Inferior parietal cortex (tissue), 1 donor: ENCODE results near the gene CACNA2D4.

Experiments used
- DNase-seq: peaks from one replicate; pipeline ENCODE4 v3.0.0-alpha.2; 2016; ENCODE audit errors: extremely low spot score

The CACNA2D4 gene

GRCh38 chr12:1815814-1816729 lies 102.4 kb downstream of the CACNA2D4 start:
- no peak for DNase-seq

GRCh38 chr12:1815108-1815507 lies 103.3 kb downstream of the CACNA2D4 start:
- no peak for DNase-seq

GRCh38 chr12:1814266-1814665 lies 104.2 kb downstream of the CACNA2D4 start:
- no peak for DNase-seq

DNA sequence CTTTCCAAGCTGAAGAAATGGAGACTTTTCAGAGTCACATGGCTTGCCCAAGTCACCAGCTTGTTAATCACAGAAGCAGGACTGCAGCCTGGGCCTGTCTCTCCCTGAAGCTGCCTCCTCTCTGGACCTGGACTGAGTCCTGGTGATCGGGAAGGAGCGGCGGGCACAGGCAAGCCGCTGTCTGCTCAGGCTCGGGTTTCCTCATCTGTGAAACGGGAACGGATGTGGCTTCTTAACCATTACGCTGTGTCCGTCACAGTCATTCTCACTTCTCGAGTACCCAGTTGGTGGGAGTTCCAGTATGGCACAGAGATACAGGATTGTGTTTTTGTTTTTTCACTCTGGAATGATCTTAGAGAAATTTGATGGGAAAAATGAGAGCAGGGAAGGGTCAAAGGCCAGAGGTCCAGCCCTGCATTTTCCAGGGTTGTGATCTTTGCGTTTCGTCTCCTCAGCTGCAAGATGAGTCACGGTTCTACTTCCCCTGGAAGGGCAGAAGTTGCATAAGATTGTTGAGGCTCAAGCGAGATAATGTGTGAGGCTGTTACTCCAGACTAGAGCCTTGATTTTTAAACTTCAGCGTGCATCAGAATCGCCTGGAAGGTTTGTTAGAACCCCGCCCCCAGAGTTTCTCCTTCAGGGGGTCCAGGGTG lies 105.7 kb downstream of the CACNA2D4 start:
- DNase-seq = no peak

- DNase-seq = no peak
These were observed 106.5 kb downstream of the CACNA2D4 start for GRCh38 chr12:1811948-1812291.

GRCh38 chr12:1811281-1811947 lies 107.0 kb downstream of the CACNA2D4 start:
- DNase-seq = no peak

DNA sequence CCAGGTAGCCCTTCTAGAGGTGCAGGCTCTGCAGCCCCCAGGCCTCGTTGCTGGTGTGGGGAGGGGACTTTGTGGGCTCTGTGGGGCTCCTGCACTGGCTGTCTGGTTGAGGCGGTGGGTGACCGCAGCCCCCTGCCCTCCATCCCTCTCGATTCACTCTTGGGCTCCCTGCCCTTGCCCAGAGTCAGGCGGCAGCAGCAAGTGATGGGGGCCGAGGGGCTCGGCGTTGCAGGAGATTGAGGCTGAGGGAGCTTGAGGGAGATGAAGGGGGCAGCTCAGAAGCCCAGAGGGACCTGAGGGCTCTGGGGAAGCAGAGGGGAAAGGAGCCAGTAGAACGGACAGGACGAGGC lies 107.5 kb downstream of the CACNA2D4 start:
- DNase-seq = no peak

DNA sequence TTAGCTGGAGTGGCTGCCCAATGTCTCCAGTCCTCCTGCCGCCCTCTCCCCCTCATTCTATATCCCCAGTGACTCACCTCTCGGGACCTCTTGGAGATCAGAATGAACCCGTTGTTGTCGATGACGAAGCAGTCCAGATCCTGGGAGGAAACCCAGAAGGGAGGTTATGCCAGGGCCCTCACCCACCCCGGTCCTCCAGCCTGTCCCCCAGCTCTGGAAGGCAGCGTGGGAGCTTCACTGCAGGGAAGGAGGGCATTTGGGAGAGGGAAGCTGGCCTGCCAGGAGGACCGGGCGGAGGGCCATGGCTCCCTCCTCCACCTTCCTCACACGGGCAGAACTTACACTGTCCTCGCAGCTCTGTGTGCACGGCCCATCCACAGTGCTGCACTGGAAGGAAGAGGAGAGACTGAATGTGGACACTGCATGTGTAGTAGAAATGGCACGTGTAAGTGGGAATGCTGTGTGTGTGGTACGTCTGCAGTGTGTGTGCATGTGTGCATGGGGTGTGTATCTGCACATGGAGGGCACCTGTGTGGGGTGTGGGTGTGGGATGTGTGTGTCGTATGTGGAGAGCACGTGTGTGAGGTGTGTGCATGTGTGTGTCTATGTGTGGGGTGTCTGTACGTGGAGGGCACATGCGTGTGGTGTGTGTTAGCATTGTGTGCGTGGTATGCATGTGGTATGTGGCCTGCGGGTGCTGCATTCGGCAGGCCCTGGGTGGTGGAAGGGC lies 108.1 kb downstream of the CACNA2D4 start:
- DNase-seq = no peak

DNA sequence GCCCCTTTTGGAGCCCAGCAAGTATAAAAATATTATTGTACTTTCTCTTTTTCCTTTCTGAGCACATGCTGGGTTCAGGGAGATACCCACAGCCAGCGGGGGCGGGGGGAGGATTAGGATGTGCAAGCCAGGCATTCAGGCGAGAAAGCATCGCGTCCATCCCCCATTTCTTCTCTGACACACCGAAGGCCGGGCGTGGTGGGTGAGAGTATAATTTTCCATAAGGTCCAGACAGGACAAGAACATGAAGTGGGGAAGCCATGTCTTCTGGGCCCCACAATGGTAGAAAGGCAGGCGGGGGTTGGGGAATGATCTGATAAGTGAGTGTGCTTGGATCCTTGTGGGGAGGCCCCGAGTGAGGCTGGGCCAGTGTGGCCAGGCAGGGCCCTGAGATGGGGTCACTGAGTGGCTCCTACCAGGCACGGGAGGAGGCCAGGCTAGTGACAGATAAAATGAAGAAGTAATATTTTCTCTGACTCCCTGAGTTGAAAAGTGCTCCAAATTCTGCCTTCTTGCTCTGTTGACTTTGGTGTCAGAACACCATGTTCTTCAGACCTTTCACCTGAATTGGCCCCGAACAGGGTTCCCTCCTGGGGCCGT lies 108.8 kb downstream of the CACNA2D4 start:
- no peak for DNase-seq

DNA sequence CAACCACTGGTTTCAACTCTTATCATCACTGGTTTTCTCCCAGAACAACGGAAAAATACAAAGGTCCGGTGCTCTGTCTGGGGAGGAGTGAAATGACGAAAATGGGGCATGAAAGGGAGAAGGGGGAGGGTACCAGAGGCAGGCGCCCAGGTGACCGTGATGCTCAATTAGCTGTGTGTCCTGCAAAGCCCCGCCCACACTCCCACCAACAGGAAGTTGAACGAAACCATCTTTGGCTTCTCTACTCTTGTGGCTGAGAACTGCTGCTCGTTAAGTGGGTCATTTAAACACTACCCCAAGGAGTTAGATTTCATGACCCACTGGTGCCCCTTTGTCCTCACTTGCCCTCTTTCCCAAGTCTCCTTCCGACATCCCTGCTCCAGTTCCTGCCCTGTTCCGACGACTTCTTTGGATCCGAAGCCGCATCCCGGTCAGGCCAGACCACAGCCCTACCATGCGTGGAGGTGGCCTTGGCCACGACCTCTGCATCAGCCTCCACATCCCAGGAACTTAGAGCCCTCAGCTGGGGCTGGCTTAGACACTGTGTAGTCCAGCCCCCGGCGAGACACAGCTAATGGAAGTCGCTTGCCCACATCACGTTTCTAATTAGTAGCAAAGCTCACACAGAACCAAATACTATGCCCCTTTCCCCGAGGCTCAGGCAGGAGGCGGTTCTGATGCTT lies 109.5 kb downstream of the CACNA2D4 start:
- no peak for DNase-seq

DNA sequence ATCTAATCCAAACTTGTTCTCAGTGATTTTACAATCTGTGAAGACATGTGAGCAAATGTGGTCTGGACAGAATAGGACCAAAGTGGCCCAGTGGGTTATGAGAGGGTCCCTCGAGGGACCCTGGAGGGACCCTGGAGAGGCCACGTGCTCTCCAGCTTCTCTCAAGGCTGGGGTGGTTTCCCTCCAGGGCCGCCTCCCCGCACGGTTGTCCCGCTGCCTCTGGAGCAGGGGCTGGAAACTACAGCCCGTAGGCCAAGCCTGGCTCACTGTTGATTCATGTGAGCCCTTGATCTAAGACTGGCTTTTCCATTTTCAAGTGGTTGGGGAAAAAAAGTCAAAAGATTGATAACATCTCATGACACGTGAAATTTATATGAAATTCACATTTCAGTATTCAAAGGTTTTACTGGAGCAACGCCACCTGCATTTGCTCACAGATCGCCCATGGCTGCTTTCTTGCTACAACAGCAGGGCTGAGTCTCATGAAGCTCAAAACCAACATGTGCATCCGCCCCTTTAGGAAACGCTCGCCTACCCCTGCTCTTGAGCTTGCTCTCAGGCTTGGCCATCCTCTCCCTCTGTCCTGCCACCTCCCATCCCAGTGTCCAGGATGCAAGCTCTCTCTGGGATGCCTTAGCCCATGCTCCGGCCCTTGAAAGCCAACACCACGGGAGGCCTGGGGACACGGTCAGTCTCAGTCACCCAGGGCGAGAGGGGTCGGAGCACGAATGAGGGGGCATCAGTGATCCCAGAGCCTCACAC lies 110.2 kb downstream of the CACNA2D4 start:
- no peak for DNase-seq

DNA sequence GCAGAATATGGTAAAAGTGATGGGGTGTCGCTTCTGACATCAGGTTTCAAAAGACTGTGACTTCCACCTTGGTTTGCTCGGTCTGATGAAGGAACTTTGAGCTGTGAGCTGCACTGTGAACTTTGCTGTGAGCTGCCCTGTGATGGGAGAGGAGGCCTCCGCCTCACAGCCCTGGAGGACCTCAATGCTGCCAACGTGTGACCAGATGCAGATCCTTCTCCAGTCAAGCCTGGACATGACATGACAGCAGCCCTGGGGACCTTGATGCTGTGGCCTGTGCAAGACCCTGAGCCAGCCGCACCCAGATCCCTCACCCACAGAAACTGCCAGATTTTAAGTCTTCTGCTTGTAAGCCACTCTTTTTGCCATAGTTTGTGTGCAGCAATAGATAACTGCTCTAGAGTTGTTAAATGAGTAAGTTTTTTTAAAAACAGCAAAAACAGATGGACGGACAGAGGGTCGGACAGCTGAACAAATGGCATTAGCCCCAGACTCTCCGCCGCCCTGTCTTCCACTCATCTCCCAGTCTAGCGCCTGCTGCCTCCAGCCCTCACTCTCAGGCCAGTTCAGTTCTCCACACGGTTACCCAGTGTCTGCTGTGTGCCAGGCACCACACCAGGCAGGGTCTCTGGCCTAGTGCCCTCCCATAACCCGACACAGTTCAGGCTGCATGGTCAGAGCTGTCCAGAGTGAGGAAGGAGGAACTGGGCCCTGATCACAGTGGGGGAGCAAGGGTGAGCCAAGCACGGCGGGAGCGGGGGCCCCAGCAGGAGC lies 111.2 kb downstream of the CACNA2D4 start:
- DNase-seq = no peak

- no peak for DNase-seq
These were observed 112.0 kb downstream of the CACNA2D4 start for GRCh38 chr12:1806301-1807086.

DNA sequence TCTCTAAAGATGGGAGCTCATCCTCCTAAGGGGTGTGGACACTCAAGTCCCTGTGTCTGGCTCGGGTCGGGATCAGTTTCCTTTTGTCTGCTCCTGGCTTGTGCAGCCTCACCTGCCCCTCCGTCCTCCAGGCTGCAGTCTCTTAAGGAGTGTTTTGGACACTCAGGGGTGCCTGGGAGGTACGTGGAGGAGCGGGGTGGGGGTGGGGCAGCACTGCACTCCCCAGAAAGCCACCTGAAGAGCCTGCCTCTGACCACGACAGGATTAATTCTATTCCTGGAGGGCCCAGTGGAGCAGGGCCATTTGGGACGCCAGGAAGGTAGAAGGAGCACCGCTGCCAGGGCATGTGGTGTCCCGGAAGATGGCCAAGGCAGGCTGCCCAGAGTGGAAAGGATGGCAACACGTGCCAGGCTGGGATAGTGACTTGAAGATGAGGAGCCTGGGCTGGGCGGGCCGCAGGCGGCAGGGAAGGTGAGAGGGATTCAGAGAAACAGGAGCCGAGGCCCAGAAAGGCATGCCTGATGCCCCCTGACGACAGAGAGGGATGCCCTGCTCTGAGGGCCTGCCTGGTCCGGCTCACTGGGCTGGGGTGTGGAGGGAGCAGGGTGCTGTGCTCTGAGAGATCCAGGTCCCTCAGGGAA lies 112.9 kb downstream of the CACNA2D4 start:
- no peak for DNase-seq

DNA sequence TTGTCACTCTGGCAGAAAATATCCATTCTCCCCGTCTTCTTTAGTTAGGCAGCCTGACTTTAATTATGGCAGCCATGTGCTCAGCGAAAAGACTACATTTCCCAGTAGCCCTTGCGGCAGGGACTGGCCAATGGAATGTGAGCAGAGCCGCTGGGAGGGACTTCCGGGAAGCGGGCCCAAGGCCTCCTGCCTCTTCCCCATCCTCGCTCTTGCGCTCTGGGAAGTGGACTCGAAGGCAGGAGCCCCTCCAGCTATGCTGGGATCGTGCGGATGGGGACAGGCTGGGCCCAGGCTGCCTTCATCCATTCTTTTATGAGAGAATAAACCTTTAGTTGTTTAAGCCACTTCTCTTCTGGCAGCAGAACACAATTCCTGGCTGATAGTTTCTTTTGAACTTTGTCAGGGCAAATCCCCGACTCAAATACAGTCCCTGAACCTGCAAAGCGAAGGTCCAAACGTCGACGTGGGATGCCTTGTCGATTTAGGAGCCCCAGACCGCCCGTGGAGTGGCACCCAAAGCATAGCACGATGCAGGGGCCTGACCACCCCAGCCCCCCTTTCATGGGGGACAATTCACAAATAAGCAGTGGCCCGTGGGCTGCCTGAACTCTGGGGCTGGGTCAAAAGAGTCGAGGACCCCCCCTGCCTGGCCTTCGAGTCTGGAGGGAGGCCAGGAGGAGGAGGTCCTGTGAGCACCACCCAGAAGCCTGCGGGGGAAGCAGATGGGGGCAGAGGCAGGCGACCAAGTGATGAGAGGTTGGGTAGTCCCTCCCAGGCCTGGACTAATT lies 113.7 kb downstream of the CACNA2D4 start:
- DNase-seq = peak; percentile 95

- no peak for DNase-seq
These were observed 114.7 kb downstream of the CACNA2D4 start for GRCh38 chr12:1803736-1804135.

GRCh38 chr12:1801303-1801975 lies 117.0 kb downstream of the CACNA2D4 start:
- no peak for DNase-seq
